Sigmoid colon (tissue), 4 donors: Measurements from ENCODE around the gene RNU1-2.
"Not testable (repeated sequence)": the region's sequence is repeated elsewhere in the genome, so short reads cannot be mapped to it uniquely, and the experiment has no call there.

Experiments used
- EP300 ChIP-seq, 4 donors: sonication (generic); formaldehyde crosslinking; IDR thresholded peaks; one replicate each; pipeline ENCODE4 v1.6.1; 2017; ENCODE audit warnings: antibody characterized with exemption in 4 of 4
- POLR2AphosphoS5 ChIP-seq, 4 donors: sonication (generic); formaldehyde crosslinking; IDR thresholded peaks; one replicate each; pipeline ENCODE4 v1.6.1; 2017; ENCODE audit warnings: antibody characterized with exemption in 4 of 4
- TF ChIP-seq, protein P1 (sequence below), 4 experiments: fragments of 450-650 bp in 3 of 4; fragments of 200-600 bp in 1 of 4; IDR thresholded peaks; one replicate each; pipeline ENCODE4 v1.5.1; 2016 to 2019; ENCODE audit warnings: antibody characterized with exemption in 4 of 4, mild to moderate bottlenecking in 3 of 4, moderate library complexity in 2 of 4

DNA sequence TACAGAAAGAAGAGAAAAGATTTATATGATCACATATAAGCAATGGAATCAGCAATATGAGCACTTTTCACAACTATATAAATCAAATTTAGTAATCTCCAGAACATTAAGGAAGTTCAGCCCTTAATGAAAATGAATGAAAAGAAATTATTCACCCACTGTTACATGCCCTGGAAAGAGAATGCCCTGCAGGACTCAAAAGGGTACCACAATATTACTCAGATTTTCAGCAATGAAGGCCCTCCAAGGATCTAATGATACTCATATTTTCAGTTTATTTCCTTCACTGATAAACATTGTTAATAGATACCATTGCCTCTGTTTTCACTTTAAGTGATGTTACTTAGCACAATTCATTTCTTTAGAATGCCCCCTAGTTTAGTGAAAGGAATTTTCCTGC lies 2.5 kb downstream of the RNU1-2 start:
- TF ChIP-seq POLR2AphosphoS5, EP300 (IDR thresholded peaks at IDR 0.05): not testable (repeated sequence)
- TF ChIP-seq, protein P1, sequence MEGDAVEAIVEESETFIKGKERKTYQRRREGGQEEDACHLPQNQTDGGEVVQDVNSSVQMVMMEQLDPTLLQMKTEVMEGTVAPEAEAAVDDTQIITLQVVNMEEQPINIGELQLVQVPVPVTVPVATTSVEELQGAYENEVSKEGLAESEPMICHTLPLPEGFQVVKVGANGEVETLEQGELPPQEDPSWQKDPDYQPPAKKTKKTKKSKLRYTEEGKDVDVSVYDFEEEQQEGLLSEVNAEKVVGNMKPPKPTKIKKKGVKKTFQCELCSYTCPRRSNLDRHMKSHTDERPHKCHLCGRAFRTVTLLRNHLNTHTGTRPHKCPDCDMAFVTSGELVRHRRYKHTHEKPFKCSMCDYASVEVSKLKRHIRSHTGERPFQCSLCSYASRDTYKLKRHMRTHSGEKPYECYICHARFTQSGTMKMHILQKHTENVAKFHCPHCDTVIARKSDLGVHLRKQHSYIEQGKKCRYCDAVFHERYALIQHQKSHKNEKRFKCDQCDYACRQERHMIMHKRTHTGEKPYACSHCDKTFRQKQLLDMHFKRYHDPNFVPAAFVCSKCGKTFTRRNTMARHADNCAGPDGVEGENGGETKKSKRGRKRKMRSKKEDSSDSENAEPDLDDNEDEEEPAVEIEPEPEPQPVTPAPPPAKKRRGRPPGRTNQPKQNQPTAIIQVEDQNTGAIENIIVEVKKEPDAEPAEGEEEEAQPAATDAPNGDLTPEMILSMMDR (IDR thresholded peaks at IDR 0.05): not testable (repeated sequence)
